ENCODE results near the gene FEM1C. TPM values are rescaled to one million over a fixed set of nuclear protein-coding genes. Genes with fewer than 3 reads are reported as not detected.
"Not testable (repeated sequence)": the region's sequence is repeated elsewhere in the genome, so short reads cannot be mapped to it uniquely, and the experiment has no call there.

The FEM1C gene
- total RNA-seq, 2 experiments from 2014 or later = 12.2 to 12.5 TPM

DNA sequence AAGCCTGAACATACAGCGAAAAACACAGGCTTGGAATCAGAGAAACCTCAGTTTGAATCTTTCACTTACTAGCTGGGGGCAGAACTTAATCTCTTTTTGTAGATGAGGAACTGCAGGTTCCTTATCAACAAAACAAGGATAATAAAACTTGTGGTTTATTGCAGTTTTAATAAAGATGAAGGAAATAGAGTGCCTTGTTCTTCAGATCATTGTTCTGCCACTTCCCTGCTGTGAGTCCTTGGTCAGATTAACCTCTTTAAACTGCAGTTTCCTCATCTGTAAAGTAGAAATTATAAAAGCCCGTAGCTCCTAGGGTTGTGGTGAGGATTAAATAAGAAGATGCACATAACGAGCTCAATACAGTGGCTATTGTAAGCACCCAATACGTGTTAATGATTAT is 57.4 kb downstream of the FEM1C start:
- no peak overlapping the region for H3K27ac Mint-ChIP-seq
- CTCF ChIA-PET = interaction anchor here (0.6 kb wide), 1 partner anchor 8 kb away, joined by 3 read pairs; no protein-coding TSS in a partner anchor
- no peak overlapping the region for H3K4me3 Mint-ChIP-seq
- POLR2A ChIA-PET = no interaction called here
- no peaks in the 10 kb centered on the region for H3K9me3 Mint-ChIP-seq
- DNase-seq = no peak
- peaks cover 3% of the 10 kb centered on the region for H3K27me3 Mint-ChIP-seq
- H3K36me3 Mint-ChIP-seq = no peaks in the 10 kb centered on the region
- H3K4me1 Mint-ChIP-seq (ENCODE audit: low read depth) = peaks cover 11% of the 10 kb centered on the region
- intact Hi-C loops (cut with micrococcal nuclease) = loop anchor here (1.0 kb wide), 1 partner anchor 26 kb away; no protein-coding TSS in a partner anchor

DNA sequence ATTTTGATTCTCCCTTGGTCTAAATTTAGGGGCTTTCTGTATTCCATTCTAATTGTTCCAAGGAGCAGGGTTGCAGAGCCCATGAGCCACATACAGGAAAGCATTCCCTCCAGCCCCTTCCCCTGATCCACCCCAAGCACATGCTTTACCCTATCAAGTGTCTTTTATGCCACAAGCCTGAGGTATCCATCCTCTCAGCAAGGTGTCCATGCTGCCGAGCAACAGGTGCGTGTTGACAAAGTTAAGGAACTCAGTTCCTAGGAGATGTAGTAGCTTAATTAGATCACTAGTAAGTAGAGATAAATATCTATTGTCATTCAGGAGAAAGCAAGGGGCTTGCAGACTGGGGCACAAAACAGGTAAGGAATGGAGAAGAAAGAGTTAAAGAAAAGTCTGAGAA is 57.8 kb downstream of the FEM1C start:
- no peaks in the 10 kb centered on the region for H3K36me3 Mint-ChIP-seq
- H3K9me3 Mint-ChIP-seq = no peaks in the 10 kb centered on the region
- no peak overlapping the region for H3K27ac Mint-ChIP-seq
- peaks cover 11% of the 10 kb centered on the region for H3K4me1 Mint-ChIP-seq (ENCODE audit: low read depth)
- ChIA-PET POLR2A (interaction anchor here (0.6 kb wide), 1 partner anchor 111 kb away, joined by 3 read pairs; no protein-coding TSS in a partner anchor), CTCF (interaction anchor here (0.6 to 1.2 kb wide), 2 partner anchors 9 to 27 kb away, joined by 3 to 4 read pairs; no protein-coding TSS in a partner anchor)
- peaks cover 2% of the 10 kb centered on the region for H3K27me3 Mint-ChIP-seq
- no peak overlapping the region for H3K4me3 Mint-ChIP-seq
- intact Hi-C loops (cut with micrococcal nuclease) = loop anchor here (1.0 kb wide), 1 partner anchor 25 kb away; no protein-coding TSS in a partner anchor
- DNase-seq = no peak

DNA sequence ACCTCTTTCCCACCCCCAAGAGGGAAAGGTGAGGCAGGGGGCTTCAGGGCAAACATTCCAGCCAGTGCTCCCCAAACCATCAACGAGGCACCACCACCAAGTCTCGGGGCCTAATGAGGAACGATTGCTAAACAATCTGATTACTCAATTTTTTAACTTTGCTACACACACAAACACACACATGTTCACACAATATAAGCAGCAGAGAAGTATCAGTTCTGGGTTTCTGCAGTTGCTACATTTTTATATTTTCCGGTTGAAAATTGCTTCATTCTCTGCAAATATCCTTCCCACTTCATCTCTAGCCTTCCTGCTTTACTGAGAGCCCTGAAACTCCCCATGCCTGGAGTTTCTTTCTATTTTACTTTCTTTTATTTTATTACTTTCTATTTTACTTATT is 60.2 kb downstream of the FEM1C start:
- Mint-ChIP-seq H3K27ac (no peak overlapping the region), H3K4me3 (no peak overlapping the region), H3K9me3 (no peaks in the 10 kb centered on the region), H3K27me3 (peaks cover 12% of the 10 kb centered on the region), H3K4me1 (ENCODE audit: low read depth) (peaks cover 11% of the 10 kb centered on the region), H3K36me3 (no peaks in the 10 kb centered on the region)
- CTCF ChIA-PET = no interaction called here
- POLR2A ChIA-PET = no interaction called here
- intact Hi-C loops (cut with micrococcal nuclease) = no loop called here
- no peak for DNase-seq

DNA sequence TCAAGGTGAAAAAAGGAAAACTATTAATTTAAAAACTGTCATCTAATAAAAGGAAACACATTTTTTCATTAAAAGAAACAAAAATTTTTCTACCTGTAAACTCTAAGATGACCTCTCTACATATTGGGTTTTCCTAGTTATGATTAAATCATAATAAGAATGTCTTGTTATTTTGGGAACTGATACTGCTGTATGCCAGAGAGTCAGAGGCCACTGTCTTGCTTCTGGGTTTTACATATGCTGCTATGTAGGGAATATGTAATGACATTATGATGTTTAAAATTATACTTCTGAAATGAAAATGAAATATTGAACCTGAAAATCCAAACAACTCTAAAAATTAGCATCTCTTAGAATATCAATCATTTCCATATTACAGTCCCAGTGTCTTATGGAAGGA is 63.7 kb downstream of the FEM1C start:
- POLR2A ChIA-PET = no interaction called here
- H3K27me3 Mint-ChIP-seq = peaks cover 34% of the 10 kb centered on the region
- no peak overlapping the region for H3K27ac Mint-ChIP-seq
- intact Hi-C loops (cut with micrococcal nuclease) = no loop called here
- DNase-seq = no peak
- H3K4me3 Mint-ChIP-seq = no peak overlapping the region
- CTCF ChIA-PET = no interaction called here
- no peaks in the 10 kb centered on the region for H3K9me3 Mint-ChIP-seq
- H3K4me1 Mint-ChIP-seq (ENCODE audit: low read depth) = peaks cover 2% of the 10 kb centered on the region
- no peaks in the 10 kb centered on the region for H3K36me3 Mint-ChIP-seq

DNA sequence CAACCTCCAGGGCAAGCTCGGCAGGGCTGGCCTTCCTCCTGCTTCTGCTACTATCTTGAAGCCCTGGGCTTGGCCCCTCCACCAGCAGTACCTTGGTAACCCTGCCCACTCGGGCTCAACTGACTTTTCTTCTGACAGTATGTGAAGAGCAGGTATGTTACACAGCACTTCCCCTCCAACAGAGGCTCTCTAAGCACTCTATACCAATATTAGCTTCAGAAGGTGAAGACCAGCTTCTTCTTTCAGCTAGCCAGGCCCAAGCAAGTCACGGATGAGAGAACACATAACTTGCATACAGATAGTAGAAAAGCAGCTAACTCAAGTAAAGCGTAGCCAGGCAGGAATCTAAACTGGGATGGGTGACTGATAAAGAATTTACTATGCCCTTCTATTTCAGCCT is 64.3 kb downstream of the FEM1C start:
- Mint-ChIP-seq H3K36me3 (no peaks in the 10 kb centered on the region), H3K4me3 (no peak overlapping the region), H3K9me3 (no peaks in the 10 kb centered on the region), H3K27me3 (peaks cover 38% of the 10 kb centered on the region), H3K27ac (no peak overlapping the region), H3K4me1 (ENCODE audit: low read depth) (peaks cover 2% of the 10 kb centered on the region)
- no peak for DNase-seq
- ChIA-PET CTCF (no interaction called here), POLR2A (no interaction called here)
- intact Hi-C loops (cut with micrococcal nuclease) = no loop called here

DNA sequence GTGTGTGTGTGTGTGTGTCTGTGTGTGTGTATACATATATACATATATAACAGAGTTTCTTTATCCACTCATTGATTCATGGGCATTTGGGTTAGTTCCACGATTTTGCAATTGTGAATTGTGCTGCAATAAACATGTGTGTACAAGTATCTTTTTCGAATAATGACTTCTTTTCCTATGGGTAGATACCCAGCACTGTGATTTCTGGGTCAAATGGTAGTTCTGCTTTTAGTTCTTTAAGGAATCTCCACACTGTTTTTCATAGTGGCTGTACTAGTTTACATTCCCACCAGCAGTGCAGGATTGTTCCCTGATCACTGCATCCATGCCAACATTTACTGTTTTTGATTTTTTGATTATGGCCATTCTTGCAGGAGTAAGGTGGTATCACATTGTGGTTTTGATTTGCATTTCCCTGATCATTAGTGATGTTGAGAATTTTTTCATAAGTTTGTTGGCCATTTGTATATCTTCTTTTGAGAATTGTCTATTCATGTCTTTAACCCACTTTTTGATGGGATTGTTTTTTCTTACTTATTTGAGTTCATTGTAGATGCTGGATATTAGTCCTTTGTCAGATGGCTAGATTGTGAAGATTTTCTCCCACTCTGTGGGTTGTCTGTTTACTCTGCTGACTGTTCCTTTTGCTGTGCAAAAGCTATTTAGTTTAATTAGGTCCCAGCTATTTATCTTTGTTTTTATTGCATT is 65.3 kb downstream of the FEM1C start:
- CTCF ChIA-PET; H3K36me3 Mint-ChIP-seq; DNase-seq; intact Hi-C loops (cut with micrococcal nuclease); POLR2A ChIA-PET; H3K4me1 Mint-ChIP-seq (ENCODE audit: low read depth); H3K4me3 Mint-ChIP-seq; H3K9me3 Mint-ChIP-seq; H3K27ac Mint-ChIP-seq: not testable (repeated sequence)
- peaks cover 38% of the 10 kb centered on the region for H3K27me3 Mint-ChIP-seq

DNA sequence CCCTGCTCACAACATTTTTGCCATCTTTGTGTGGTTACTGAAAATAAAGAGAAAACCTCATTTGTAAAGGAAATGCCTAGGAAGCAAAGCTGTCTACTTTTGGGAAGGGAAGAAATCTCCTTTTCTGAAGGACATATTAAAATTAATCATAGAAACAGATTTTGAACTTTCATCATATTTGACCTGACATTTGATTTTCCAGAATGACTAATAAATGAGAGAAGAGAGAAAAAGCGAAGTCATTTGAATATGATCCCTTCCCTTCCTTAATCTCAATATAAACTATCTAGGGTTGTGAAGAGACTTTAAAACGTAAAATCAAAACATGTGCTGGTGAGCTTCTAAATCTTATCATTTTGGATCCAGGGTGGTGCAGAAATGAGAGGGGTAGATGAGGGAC is 66.3 kb downstream of the FEM1C start:
- no peaks in the 10 kb centered on the region for H3K4me1 Mint-ChIP-seq (ENCODE audit: low read depth)
- CTCF ChIA-PET = no interaction called here
- POLR2A ChIA-PET = no interaction called here
- DNase-seq = no peak
- H3K27me3 Mint-ChIP-seq = peaks cover 38% of the 10 kb centered on the region
- no peak overlapping the region for H3K27ac Mint-ChIP-seq
- intact Hi-C loops (cut with micrococcal nuclease) = no loop called here
- no peaks in the 10 kb centered on the region for H3K9me3 Mint-ChIP-seq
- no peak overlapping the region for H3K4me3 Mint-ChIP-seq
- no peaks in the 10 kb centered on the region for H3K36me3 Mint-ChIP-seq

DNA sequence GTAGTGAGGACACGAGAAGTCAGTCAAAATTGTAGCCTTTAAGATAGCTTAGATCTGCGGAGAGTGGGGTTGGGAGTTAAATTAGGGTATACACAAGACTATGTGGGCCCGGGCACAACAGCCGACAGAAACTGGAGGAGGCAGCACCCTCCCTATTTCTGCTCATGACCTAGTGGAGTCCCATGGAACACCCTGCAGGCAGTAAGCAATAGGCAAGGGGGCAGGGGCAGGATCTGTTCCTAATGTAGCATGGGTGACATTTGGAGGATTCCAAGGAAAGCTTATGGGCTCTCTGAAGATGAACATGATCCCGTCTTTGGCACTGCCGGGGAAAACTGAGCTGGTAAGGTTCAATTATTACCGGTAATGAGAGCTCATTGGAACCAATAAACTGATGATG is 67.0 kb downstream of the FEM1C start:
- Mint-ChIP-seq H3K36me3 (no peaks in the 10 kb centered on the region), H3K27me3 (peaks cover 38% of the 10 kb centered on the region), H3K4me1 (ENCODE audit: low read depth) (no peaks in the 10 kb centered on the region), H3K9me3 (no peaks in the 10 kb centered on the region), H3K27ac (no peak overlapping the region), H3K4me3 (no peak overlapping the region)
- DNase-seq = no peak
- ChIA-PET CTCF (no interaction called here), POLR2A (no interaction called here)
- intact Hi-C loops (cut with micrococcal nuclease) = no loop called here

DNA sequence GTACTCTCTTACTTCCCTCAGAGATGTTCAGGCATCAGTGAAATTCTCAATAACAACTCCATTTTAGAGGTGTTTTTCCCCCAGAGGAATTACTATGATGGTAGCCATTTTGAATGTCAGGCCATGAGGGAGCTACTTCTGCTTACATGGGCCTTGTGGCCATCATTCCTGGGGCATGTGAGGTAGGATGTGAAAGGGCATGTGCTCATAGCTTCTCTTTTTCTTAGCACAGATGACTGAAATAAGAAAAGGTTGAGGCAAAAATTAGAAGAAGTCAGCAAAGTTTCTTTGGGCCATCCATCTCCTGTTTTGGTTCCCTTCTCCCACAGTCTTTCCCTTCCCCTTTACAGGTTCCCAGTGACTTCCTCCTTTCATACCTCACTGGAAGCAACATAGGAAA is 68.8 kb downstream of the FEM1C start:
- Mint-ChIP-seq H3K4me3 (no peak overlapping the region), H3K9me3 (no peaks in the 10 kb centered on the region), H3K27me3 (peaks cover 38% of the 10 kb centered on the region), H3K4me1 (ENCODE audit: low read depth) (no peaks in the 10 kb centered on the region), H3K27ac (no peak overlapping the region), H3K36me3 (no peaks in the 10 kb centered on the region)
- no peak for DNase-seq
- CTCF ChIA-PET = no interaction called here
- intact Hi-C loops (cut with micrococcal nuclease) = no loop called here
- POLR2A ChIA-PET = no interaction called here

DNA sequence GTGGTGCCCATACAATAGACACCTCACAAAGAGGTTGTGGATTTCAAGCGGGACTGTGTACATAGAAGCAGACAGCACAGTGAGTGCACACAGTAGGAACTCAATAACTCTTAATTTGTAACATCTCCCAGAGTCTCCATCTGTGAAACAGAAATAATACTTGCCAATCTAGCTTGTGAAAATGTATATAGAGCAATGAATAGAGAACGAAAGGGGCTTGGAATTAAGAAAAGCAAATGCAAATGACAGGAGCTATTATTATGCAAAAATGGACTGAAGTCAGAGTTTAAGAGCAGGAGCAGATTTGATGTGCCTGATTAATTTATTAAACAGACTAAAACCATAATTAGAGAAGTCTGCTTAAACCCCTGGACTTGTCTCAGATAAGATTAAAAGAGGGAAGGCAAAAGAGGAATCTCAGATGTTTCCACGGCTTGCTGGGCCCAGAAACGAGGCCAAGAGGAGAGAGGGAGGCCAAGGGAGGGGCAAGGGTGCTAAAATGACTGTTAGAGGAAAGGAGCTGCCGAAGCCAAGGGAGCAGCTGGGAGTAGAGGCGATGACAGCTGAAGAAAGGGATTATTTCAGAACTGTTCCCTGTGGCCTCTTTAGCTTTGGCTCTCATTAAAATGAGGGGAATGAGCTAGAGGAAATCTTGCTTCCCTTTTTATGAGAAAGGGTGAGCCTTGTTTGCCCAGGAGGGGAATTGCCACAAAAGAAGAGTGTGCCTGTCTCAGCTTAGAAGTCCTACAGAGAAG is 72.1 kb downstream of the FEM1C start:
- Mint-ChIP-seq H3K36me3 (no peaks in the 10 kb centered on the region), H3K27me3 (peaks cover 16% of the 10 kb centered on the region), H3K4me1 (ENCODE audit: low read depth) (no peaks in the 10 kb centered on the region), H3K4me3 (no peak overlapping the region), H3K9me3 (no peaks in the 10 kb centered on the region), H3K27ac (no peak overlapping the region)
- DNase-seq = no peak
- POLR2A ChIA-PET = interaction anchor here (1.0 kb wide), 1 partner anchor 13 kb away, joined by 3 read pairs; no protein-coding TSS in a partner anchor
- intact Hi-C loops (cut with micrococcal nuclease) = no loop called here
- CTCF ChIA-PET = interaction anchor here (0.8 to 1.0 kb wide), 2 partner anchors 57 to 163 kb away, joined by 3 read pairs; no protein-coding TSS in a partner anchor

DNA sequence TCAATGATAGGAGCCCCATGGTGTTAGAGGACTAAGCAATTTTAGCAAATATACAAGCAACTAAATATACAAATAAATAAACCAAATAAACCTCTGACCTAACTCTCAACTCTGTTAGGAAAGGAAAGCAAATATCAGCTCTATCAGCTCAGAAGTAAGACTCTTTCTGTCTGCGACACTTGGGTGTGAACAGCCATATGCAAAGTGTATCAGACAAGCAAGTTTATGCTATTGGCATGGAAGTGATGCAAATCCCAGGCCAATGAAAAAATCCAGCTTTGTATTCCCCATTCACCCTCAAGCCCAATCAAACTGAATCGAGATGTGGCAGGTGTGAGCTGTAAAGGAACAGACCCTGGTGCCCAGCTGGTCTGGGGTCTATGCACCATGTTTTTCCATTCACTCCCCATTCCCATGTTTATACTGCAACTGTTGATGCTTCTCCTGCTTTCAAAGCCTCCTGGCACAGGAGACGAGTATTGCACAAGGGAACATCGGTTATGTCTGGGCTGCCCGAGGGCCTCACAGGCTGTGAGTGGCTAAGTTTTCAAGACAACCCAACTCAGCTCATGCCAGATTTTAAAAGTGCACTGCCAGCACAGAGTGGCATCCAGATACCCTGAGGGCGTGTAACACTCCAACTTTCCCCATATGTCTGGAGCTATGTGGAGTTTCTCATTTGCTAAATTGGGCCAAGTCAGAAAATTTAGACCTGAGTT is 73.1 kb downstream of the FEM1C start:
- Mint-ChIP-seq H3K27me3 (peaks cover 9% of the 10 kb centered on the region), H3K27ac (no peak overlapping the region), H3K4me1 (ENCODE audit: low read depth) (no peaks in the 10 kb centered on the region), H3K9me3 (no peaks in the 10 kb centered on the region), H3K4me3 (no peak overlapping the region), H3K36me3 (no peaks in the 10 kb centered on the region)
- intact Hi-C loops (cut with micrococcal nuclease) = no loop called here
- no peak for DNase-seq
- ChIA-PET CTCF (no interaction called here), POLR2A (interaction anchor here (1.0 kb wide), 1 partner anchor 12 kb away, joined by 3 read pairs; no protein-coding TSS in a partner anchor)

DNA sequence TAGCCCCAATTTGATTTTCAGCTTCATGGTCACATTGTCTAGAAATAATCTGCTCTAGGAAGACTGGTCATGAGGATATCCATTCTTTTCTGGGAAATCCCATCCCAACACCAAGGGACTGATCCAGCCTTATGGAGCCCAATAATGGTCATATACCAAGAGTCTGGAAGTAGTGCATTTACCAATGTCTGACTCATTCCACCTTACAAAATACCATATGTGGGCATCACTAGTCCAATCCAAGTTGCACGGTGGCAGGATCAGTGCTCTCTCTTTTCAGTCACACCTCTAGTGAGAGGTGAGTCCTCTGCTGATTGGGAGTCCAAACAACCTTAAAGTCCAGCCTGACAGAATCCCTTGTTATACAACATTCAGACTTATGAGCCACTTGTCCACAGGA is 73.7 kb downstream of the FEM1C start:
- Mint-ChIP-seq H3K36me3 (no peaks in the 10 kb centered on the region), H3K4me1 (ENCODE audit: low read depth) (no peaks in the 10 kb centered on the region), H3K4me3 (no peak overlapping the region), H3K27ac (no peak overlapping the region), H3K27me3 (peaks cover 7% of the 10 kb centered on the region), H3K9me3 (no peaks in the 10 kb centered on the region)
- ChIA-PET CTCF (no interaction called here), POLR2A (no interaction called here)
- intact Hi-C loops (cut with micrococcal nuclease) = no loop called here
- no peak for DNase-seq
